Smooth muscle cell (in vitro differentiated cells): Measurements from ENCODE around the gene PRSS22. TPM values are rescaled to one million over a fixed set of nuclear protein-coding genes. Genes with fewer than 3 reads are reported as not detected.

ENCODE experiments used
- polyA plus RNA-seq: library from polyadenylated mRNA; unstranded; fragments of >200 nt; fragmentation: Nextera tagmentation; extraction: Ambion mirVana; gene quantifications from 2 replicates; pipeline ENCODE4 v1.2.1, GENCODE V29; 2016
- total RNA-seq: library from RNA; depleted of rRNA; stranded (reverse); fragments of >200 nt; gene quantifications from 2 replicates; pipeline ENCODE4 v1.2.3, GENCODE V29; 2014

Gene PRSS22
- total and polyA plus RNA-seq, 2 experiments from 2014 or later = 0.79 to 2.2 TPM

Other genes starting within 250 kb of the PRSS22 start
- 27.0 and 38.2 TPM in 2 replicates for gene KCTD5, start 175.6 kb downstream of the PRSS22 start, total RNA-seq
- 35.5 and 36.6 TPM in 2 replicates for gene KCTD5, start 175.6 kb downstream of the PRSS22 start, polyA plus RNA-seq
- 0.63 and 2.7 TPM in 2 replicates for gene PRSS27, start 137.9 kb downstream of the PRSS22 start, total RNA-seq
- gene PRSS27, start 137.9 kb downstream of the PRSS22 start, polyA plus RNA-seq = 2.3 and 3.3 TPM in 2 replicates
- gene SRRM2, start 105.5 kb downstream of the PRSS22 start, total RNA-seq = 83.0 and 125 TPM in 2 replicates
- gene SRRM2, start 105.5 kb downstream of the PRSS22 start, polyA plus RNA-seq = 280 and 434 TPM in 2 replicates
- gene ELOB, start 80.9 kb downstream of the PRSS22 start, total RNA-seq = 529 and 1,090 TPM in 2 replicates
- 709 and 739 TPM in 2 replicates for gene ELOB, start 80.9 kb downstream of the PRSS22 start, polyA plus RNA-seq
- gene PRSS33, start 70.6 kb downstream of the PRSS22 start, total RNA-seq = not detected in 2 replicates
- gene PRSS33, start 70.6 kb downstream of the PRSS22 start, polyA plus RNA-seq = not detected in 2 replicates
- not detected in 2 replicates for gene PRSS41, start 59.7 kb downstream of the PRSS22 start, total RNA-seq
- not detected in 2 replicates for gene PRSS41, start 59.7 kb downstream of the PRSS22 start, polyA plus RNA-seq
- not detected in 2 replicates for gene PRSS21, start 40.9 kb downstream of the PRSS22 start, total RNA-seq
- not detected in 2 replicates for gene PRSS21, start 40.9 kb downstream of the PRSS22 start, polyA plus RNA-seq
- not detected in 2 replicates for gene ZG16B, start 27.9 kb downstream of the PRSS22 start, total RNA-seq
- gene ZG16B, start 27.9 kb downstream of the PRSS22 start, polyA plus RNA-seq = not detected in 2 replicates
- gene FLYWCH2, start 25.0 kb upstream of the PRSS22 start, total RNA-seq = 31.7 and 44.6 TPM in 2 replicates
- 49.3 and 52.7 TPM in 2 replicates for gene FLYWCH2, start 25.0 kb upstream of the PRSS22 start, polyA plus RNA-seq
- gene FLYWCH1, start 53.8 kb upstream of the PRSS22 start, total RNA-seq = 13.5 and 26.1 TPM in 2 replicates
- gene FLYWCH1, start 53.8 kb upstream of the PRSS22 start, polyA plus RNA-seq = 26.0 and 26.4 TPM in 2 replicates
- gene KREMEN2, start 106.1 kb upstream of the PRSS22 start, total RNA-seq = 0.27 and 1.3 TPM in 2 replicates
- 2.0 TPM in 2 replicates for gene KREMEN2, start 106.1 kb upstream of the PRSS22 start, polyA plus RNA-seq
- 4.6 and 4.8 TPM in 2 replicates for gene PAQR4, start 111.2 kb upstream of the PRSS22 start, total RNA-seq
- 7.9 and 9.3 TPM in 2 replicates for gene PAQR4, start 111.2 kb upstream of the PRSS22 start, polyA plus RNA-seq
- 10.4 and 13.8 TPM in 2 replicates for gene PKMYT1, start 122.3 kb upstream of the PRSS22 start, total RNA-seq
- 28.9 and 32.6 TPM in 2 replicates for gene PKMYT1, start 122.3 kb upstream of the PRSS22 start, polyA plus RNA-seq
- gene CLDN9, start 154.8 kb upstream of the PRSS22 start, total RNA-seq = 1.3 and 1.8 TPM in 2 replicates
- 0.81 and 4.5 TPM in 2 replicates for gene CLDN9, start 154.8 kb upstream of the PRSS22 start, polyA plus RNA-seq
- gene CLDN6, start 160.0 kb upstream of the PRSS22 start, total RNA-seq = 97.0 and 113 TPM in 2 replicates
- gene CLDN6, start 160.0 kb upstream of the PRSS22 start, polyA plus RNA-seq = 55.4 and 365 TPM in 2 replicates
- 192 and 219 TPM in 2 replicates for gene TNFRSF12A, start 162.2 kb upstream of the PRSS22 start, total RNA-seq
- 386 and 512 TPM in 2 replicates for gene TNFRSF12A, start 162.2 kb upstream of the PRSS22 start, polyA plus RNA-seq
- gene HCFC1R1, start 165.8 kb upstream of the PRSS22 start, total RNA-seq = 63.3 and 73.5 TPM in 2 replicates
- gene HCFC1R1, start 165.8 kb upstream of the PRSS22 start, polyA plus RNA-seq = 337 and 367 TPM in 2 replicates
- gene THOC6, start 165.9 kb upstream of the PRSS22 start, total RNA-seq = 24.1 and 28.9 TPM in 2 replicates
- gene THOC6, start 165.9 kb upstream of the PRSS22 start, polyA plus RNA-seq = 59.4 and 83.9 TPM in 2 replicates
- gene BICDL2, start 178.8 kb upstream of the PRSS22 start, total RNA-seq = 0.49 and 1.5 TPM in 2 replicates
- 0.86 and 7.9 TPM in 2 replicates for gene BICDL2, start 178.8 kb upstream of the PRSS22 start, polyA plus RNA-seq
- 0.36 and 0.90 TPM in 2 replicates for gene MMP25, start 188.4 kb upstream of the PRSS22 start, total RNA-seq
- gene MMP25, start 188.4 kb upstream of the PRSS22 start, polyA plus RNA-seq = 1.3 and 3.5 TPM in 2 replicates
- 25.1 and 26.3 TPM in 2 replicates for gene IL32, start 207.5 kb upstream of the PRSS22 start, total RNA-seq
- 27.7 and 35.0 TPM in 2 replicates for gene IL32, start 207.5 kb upstream of the PRSS22 start, polyA plus RNA-seq
- gene ZSCAN10, start 241.1 kb upstream of the PRSS22 start, total RNA-seq = not detected in 2 replicates
- 0.30 TPM in 1 of 2 replicates, not detected in the other for gene ZSCAN10, start 241.1 kb upstream of the PRSS22 start, polyA plus RNA-seq